C4-2B (cell line): Measurements from ENCODE around the gene PTGES.

Experiments used
- H3K27ac ChIP-seq: fragments of 450-650 bp; 2 replicates; pipeline ENCODE4 v1.5.1; 2017
- ZFX ChIP-seq: fragments of 450-650 bp; IDR thresholded peaks from 2 replicates; pipeline ENCODE4 v1.6.1; 2017
- TF ChIP-seq, protein P1 (sequence below): fragments of 450-650 bp; conservative IDR thresholded peaks from 2 replicates; pipeline ENCODE4 v1.5.1; 2017; ENCODE audit warnings: mild to moderate bottlenecking

PTGES gene

GRCh38 chr9:129702589-129703520, 50.0 kb downstream of the PTGES start:
- TF ChIP-seq, protein P1, sequence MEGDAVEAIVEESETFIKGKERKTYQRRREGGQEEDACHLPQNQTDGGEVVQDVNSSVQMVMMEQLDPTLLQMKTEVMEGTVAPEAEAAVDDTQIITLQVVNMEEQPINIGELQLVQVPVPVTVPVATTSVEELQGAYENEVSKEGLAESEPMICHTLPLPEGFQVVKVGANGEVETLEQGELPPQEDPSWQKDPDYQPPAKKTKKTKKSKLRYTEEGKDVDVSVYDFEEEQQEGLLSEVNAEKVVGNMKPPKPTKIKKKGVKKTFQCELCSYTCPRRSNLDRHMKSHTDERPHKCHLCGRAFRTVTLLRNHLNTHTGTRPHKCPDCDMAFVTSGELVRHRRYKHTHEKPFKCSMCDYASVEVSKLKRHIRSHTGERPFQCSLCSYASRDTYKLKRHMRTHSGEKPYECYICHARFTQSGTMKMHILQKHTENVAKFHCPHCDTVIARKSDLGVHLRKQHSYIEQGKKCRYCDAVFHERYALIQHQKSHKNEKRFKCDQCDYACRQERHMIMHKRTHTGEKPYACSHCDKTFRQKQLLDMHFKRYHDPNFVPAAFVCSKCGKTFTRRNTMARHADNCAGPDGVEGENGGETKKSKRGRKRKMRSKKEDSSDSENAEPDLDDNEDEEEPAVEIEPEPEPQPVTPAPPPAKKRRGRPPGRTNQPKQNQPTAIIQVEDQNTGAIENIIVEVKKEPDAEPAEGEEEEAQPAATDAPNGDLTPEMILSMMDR = no peak
- TF ChIP-seq ZFX = no peak
- H3K27ac ChIP-seq = no peak overlapping the region

GRCh38 chr9:129701549-129701948, 51.3 kb downstream of the PTGES start:
- TF ChIP-seq, protein P1 = no peak
- no peak overlapping the region for H3K27ac ChIP-seq

DNA sequence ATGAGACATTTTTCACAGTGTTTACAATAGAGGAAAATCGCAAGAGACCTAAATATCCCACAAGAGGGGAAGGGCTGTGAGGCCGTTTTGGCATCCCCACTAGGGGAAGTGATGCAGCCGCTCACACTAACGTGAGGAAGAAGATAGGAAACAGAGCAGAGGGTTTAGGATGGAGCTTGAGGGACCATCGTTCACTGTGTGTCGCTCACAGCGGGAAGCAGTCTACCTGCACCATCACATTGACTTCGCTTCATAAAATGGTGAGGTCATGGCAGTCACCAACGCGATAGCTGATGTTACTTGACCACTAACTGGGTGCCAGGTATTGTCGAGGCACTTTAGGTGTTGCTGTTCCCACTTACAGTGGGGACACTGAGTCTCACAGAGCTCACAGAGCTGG, 51.8 kb downstream of the PTGES start:
- H3K27ac ChIP-seq = no peak overlapping the region
- TF ChIP-seq, protein P1 = no peak
- TF ChIP-seq ZFX = no peak

DNA sequence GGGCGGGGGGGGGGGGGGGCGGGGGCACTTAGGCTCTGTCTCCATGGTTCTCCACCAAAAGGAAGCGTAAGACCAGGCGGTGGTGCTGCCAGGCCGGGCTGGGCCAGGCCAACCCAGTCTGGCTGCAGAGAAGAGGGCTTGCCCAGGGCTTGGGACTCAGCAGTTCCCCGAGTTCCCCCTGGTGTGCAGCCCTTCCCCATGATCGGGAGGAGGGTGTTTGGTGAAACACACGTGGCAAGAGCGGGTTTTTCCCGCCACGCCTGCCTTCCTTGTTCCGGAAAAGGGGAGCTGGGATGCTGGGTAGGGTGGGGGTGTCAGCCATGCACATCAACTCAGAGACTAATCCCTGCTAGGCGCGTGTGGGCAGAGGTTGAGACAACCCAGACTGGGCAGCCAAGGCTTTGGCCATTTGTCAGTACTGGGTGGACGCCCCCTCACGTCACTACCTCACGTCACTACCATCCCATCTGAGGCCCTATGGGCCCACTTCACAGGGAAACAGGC, 54.5 kb downstream of the PTGES start:
- no peak for TF ChIP-seq ZFX
- TF ChIP-seq, protein P1 = no peak
- H3K27ac ChIP-seq = no peak overlapping the region; the same call in 1 of the 2 replicates

- H3K27ac ChIP-seq = peak overlapping the region; percentile 68
- TF ChIP-seq, protein P1 = no peak
- no peak for TF ChIP-seq ZFX
Observed at GRCh38 chr9:129697656-129698253, 55.1 kb downstream of the PTGES start.

DNA sequence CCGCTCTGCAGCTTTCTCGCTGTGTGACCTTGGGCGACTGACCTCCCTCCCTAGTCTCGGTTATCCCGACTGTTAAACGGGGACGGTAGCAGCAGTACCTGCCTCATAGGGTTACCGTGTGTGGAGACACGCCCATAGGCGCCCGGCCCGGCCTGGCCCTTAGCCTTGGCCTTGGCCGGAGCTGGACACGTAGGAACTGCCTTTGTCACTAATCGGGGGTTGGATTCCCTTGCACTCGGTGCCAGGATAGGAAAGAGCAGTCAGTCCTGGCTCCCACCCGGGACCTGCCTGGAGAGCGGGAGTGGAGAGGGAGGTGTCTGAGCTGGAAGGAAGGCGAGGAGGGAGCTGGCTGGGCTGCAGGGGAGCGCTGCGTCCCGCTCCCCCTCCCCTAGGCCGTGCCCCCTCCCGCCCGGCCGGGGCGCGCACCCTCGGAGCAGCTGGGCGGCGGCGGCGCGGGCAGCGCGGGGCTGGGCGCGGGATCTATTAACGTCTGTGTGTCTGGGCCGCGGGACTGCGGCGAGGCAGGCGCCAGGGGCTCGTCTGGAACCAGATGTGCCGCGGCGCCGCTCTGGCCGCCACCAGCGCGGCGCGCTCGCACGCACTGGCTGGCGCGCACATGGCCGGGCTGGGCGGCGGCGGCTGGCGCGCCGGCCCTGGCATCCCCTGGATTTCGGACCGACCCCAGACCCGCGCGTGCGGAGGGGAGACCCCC, 55.7 kb downstream of the PTGES start:
- peak overlapping the region; percentile 68 for H3K27ac ChIP-seq
- TF ChIP-seq, protein P1 = no peak
- TF ChIP-seq ZFX = peak; percentile 87; the same call in 1 of the 2 replicates
